ENCODE results near the gene NMB. TPM values are rescaled to one million over a fixed set of nuclear protein-coding genes. Genes with fewer than 3 reads are reported as not detected.

NMB gene
- total RNA-seq, 1 experiment from 2014 or later = 10.9 TPM

DNA sequence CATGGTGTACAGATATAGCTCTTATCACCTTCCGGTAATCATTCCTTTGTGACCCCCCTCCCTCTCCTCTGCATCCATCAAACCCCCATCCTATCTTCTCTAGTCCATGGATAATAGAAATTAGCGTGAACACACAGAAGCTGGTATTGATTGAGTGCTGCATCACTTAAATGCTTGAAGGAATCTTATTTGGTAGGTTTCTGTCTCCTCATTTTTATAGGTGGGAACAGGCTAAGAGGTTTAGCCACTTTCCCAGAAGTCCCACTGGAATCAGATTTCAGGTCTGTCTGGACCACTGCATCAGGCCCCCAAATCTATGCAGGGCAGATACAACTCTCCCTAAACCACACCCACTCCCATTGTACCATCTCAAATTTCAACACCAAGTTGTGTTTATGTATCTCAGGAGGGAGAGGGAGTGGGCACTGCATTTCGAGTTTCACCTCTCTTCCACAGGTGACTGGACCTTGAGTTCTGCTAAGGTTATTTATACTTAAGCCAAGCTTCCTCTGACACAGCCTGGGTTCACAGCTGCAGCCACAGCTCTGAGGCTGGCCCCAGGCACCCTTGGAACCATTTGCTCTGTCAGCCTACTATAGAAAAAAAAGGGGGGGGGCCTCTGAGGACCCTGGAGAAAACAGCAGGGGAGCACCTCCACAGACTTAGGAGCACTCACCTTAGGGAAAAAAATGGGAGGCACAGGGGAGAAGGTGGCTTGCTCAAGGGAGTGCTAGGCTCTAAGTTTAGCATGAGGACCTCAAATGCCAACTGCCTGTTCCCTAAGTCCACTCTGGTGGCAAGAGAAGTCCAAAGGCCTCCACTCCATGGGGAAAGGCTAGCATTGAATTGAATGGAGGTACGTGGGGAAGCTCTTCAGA lies 2.1 kb upstream of the NMB start:
- BruUV-seq (replicated peaks) = no TSS peak
- Mint-ChIP-seq H3K9me3 (ENCODE audit: low read depth, unreplicated experiment) (no peaks in the 10 kb centered on the region), H3K27ac (ENCODE audit: unreplicated experiment) (no peak overlapping the region), H3K27me3 (ENCODE audit: unreplicated experiment) (no peaks in the 10 kb centered on the region), H3K4me3 (ENCODE audit: low read depth, unreplicated experiment) (no peak overlapping the region), H3K36me3 (ENCODE audit: insufficient read depth, unreplicated experiment) (peaks cover 75% of the 10 kb centered on the region), H3K4me1 (ENCODE audit: low read depth, unreplicated experiment) (peaks cover 26% of the 10 kb centered on the region)
- no peak for DNase-seq
- TF ChIP-seq, protein P1, sequence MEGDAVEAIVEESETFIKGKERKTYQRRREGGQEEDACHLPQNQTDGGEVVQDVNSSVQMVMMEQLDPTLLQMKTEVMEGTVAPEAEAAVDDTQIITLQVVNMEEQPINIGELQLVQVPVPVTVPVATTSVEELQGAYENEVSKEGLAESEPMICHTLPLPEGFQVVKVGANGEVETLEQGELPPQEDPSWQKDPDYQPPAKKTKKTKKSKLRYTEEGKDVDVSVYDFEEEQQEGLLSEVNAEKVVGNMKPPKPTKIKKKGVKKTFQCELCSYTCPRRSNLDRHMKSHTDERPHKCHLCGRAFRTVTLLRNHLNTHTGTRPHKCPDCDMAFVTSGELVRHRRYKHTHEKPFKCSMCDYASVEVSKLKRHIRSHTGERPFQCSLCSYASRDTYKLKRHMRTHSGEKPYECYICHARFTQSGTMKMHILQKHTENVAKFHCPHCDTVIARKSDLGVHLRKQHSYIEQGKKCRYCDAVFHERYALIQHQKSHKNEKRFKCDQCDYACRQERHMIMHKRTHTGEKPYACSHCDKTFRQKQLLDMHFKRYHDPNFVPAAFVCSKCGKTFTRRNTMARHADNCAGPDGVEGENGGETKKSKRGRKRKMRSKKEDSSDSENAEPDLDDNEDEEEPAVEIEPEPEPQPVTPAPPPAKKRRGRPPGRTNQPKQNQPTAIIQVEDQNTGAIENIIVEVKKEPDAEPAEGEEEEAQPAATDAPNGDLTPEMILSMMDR (IDR thresholded peaks at IDR 0.05; ENCODE audit: unreplicated experiment) = no peak
- CTCF ChIA-PET = interaction anchor here (0.6 to 1.1 kb wide), 2 partner anchors 47 to 252 kb away, joined by 3 to 5 read pairs; no protein-coding TSS in a partner anchor
- intact Hi-C loops (cut with micrococcal nuclease; ENCODE audit: unreplicated experiment) = loop anchor here (5.0 kb wide), 3 partner anchors 57 to 267 kb away; partner anchors contain the start of gene SEC11A

DNA sequence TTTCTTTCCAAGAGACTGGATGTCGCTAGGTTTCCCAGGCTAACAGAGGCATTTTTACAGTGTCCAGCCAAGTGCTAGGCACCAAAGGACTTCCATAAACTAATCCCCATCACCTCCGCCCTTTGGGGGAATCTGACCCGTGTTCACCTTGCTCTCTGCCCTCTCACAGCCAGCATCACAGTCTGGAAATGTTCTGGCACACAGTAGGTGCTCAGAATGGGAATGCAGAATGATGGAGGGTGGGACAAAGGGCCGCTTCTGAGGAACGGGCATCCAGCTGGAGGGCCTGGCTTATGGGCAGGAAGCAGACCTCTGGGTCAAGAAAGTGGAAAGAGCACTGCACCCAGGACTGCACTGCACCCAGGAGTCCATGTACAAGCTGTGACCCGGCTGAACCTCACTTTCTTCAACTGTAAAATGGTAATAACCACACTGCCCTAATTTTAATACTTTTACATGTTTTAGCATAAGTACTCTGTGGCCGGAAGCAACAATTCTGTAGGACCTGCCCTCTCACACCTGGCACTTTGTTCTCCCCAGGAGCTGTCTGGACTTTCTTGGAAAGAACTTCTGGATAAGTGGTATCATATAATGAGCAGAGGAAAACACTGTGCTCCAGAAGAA lies 901 bp upstream of the NMB start:
- Mint-ChIP-seq H3K4me1 (ENCODE audit: low read depth, unreplicated experiment) (peaks cover 32% of the 10 kb centered on the region), H3K9me3 (ENCODE audit: low read depth, unreplicated experiment) (no peaks in the 10 kb centered on the region), H3K36me3 (ENCODE audit: insufficient read depth, unreplicated experiment) (peaks cover 75% of the 10 kb centered on the region), H3K27ac (ENCODE audit: unreplicated experiment) (peak overlapping the region; percentile 71), H3K4me3 (ENCODE audit: low read depth, unreplicated experiment) (peak overlapping the region; percentile 74), H3K27me3 (ENCODE audit: unreplicated experiment) (no peaks in the 10 kb centered on the region)
- no TSS peak for BruUV-seq (replicated peaks)
- intact Hi-C loops (cut with micrococcal nuclease; ENCODE audit: unreplicated experiment) = loop anchor here (5.0 kb wide), 3 partner anchors 58 to 268 kb away; partner anchors contain the start of gene SEC11A
- CTCF ChIA-PET = interaction anchor here (0.8 to 1.3 kb wide), 2 partner anchors 88 to 271 kb away, joined by 3 to 6 read pairs; no protein-coding TSS in a partner anchor
- DNase-seq = no peak
- TF ChIP-seq, protein P1 (IDR thresholded peaks at IDR 0.05; ENCODE audit: unreplicated experiment) = no peak

DNA sequence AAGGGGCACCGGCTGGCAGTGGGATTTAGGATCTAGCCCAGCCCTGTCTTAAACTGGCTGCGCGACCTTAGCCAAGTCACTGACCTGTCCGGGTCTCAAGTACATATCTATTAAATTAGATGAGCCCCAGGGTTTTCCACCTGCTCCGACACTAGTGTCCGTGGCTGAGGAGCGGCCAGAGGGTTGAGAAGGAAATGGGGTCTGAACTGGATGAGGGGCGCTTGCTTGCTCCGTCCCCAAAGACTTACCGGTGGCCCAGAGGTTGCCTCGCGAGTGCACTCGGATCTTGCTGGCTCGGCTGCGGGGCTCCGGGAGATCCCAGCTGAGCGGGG lies 285 bp downstream of the NMB start:
- H3K9me3 Mint-ChIP-seq (ENCODE audit: low read depth, unreplicated experiment) = no peaks in the 10 kb centered on the region

GRCh38 chr15:84656972-84657371 lies 1.0 kb downstream of the NMB start:
- TF ChIP-seq, protein P1 (IDR thresholded peaks at IDR 0.05; ENCODE audit: unreplicated experiment) = no peak

More for the DNA sequence above, 285 bp downstream of the NMB start:
- Mint-ChIP-seq H3K27me3 (ENCODE audit: unreplicated experiment) (no peaks in the 10 kb centered on the region), H3K4me1 (ENCODE audit: low read depth, unreplicated experiment) (peaks cover 32% of the 10 kb centered on the region), H3K27ac (ENCODE audit: unreplicated experiment) (no peak overlapping the region), H3K36me3 (ENCODE audit: insufficient read depth, unreplicated experiment) (peaks cover 85% of the 10 kb centered on the region), H3K4me3 (ENCODE audit: low read depth, unreplicated experiment) (peak overlapping the region; percentile 74)
- no peak for DNase-seq
- CTCF ChIA-PET = interaction anchor here (0.9 kb wide), 1 partner anchor 278 kb away, joined by 3 read pairs; no protein-coding TSS in a partner anchor
- BruUV-seq (replicated peaks) = no TSS peak
- TF ChIP-seq, protein P1 (IDR thresholded peaks at IDR 0.05; ENCODE audit: unreplicated experiment) = no peak
- intact Hi-C loops (cut with micrococcal nuclease; ENCODE audit: unreplicated experiment) = loop anchor here (5.0 kb wide), 3 partner anchors 60 to 270 kb away; partner anchors contain the start of gene SEC11A

More at GRCh38 chr15:84656972-84657371, 1.0 kb downstream of the NMB start:
- H3K27ac Mint-ChIP-seq (ENCODE audit: unreplicated experiment) = no peak overlapping the region
- no peaks in the 10 kb centered on the region for H3K9me3 Mint-ChIP-seq (ENCODE audit: low read depth, unreplicated experiment)
- CTCF ChIA-PET = interaction anchor here (0.9 kb wide), 1 partner anchor 278 kb away, joined by 3 read pairs; no protein-coding TSS in a partner anchor
- intact Hi-C loops (cut with micrococcal nuclease; ENCODE audit: unreplicated experiment) = loop anchor here (5.0 kb wide), 3 partner anchors 60 to 270 kb away; partner anchors contain the start of gene SEC11A
- no peak for DNase-seq
- no peaks in the 10 kb centered on the region for H3K27me3 Mint-ChIP-seq (ENCODE audit: unreplicated experiment)
- BruUV-seq (replicated peaks) = no TSS peak
- peaks cover 87% of the 10 kb centered on the region for H3K36me3 Mint-ChIP-seq (ENCODE audit: insufficient read depth, unreplicated experiment)
- H3K4me3 Mint-ChIP-seq (ENCODE audit: low read depth, unreplicated experiment) = peak overlapping the region; percentile 74
- peaks cover 39% of the 10 kb centered on the region for H3K4me1 Mint-ChIP-seq (ENCODE audit: low read depth, unreplicated experiment)

Measured in Calu3 (cell line).